Testis (tissue), 2 donors: ENCODE measurements around the gene ATP6V1G2.

Source experiments
- CTCF ChIP-seq, 3 experiments: fragments of 450-650 bp in 2 of 3; fragments of 200-600 bp in 1 of 3; sonication (generic) in 1 of 3; IDR thresholded peaks; one replicate each; pipeline ENCODE4 v1.5.1; 2016 to 2019; ENCODE audit warnings: antibody characterized with exemption in 3 of 3, mild to moderate bottlenecking in 2 of 3, moderate library complexity in 1 of 3
- POLR2A ChIP-seq: fragments of 450-650 bp; IDR thresholded peaks from one replicate; pipeline ENCODE4 v1.6.1; 2017; ENCODE audit warnings: antibody characterized with exemption, mild to moderate bottlenecking, moderate library complexity

GRCh38 chr6:31569861-31570536 lies 23.6 kb upstream of the ATP6V1G2 start:
- TF ChIP-seq CTCF (IDR thresholded peaks at IDR 0.05) (no peak), POLR2A (no peak)
